Pericardium fibroblast (primary cell): ENCODE results near the gene GZMB. TPM values are rescaled to one million over a fixed set of nuclear protein-coding genes. Genes with fewer than 3 reads are reported as not detected.

ENCODE experiments used
- total RNA-seq: library from RNA; depleted of rRNA; stranded (reverse); fragments of >200 nt; gene quantifications from 2 replicates; pipeline ENCODE4 v1.2.3, GENCODE V29; 2015

Gene GZMB
- not detected in 2 replicates for total RNA-seq

DNA sequence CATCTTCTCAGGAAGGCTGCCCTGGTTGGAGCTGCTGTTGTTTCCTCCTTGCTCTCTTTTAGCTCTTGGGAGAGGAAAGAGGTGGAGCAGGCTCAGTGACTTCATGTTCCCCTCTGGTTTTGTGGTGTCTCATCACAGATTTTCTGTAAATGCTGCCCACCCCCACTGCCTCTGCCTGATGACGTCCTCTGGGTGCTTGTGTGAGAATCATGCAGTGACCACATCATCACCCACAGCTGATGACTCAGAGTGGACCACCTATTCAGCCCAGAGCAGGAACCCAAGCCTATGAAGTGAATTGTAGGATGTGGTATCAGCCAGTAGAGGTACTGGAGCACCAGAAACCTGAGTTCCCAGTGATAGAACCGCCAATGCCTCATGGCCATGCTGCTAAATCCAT is at the start of gene GZMB:
GZMB (minus strand) TSS at position 33 of the 400 bp plus-strand sequence; CDS start at position 3, 30 bp downstream.

GRCh38 chr14:24609655-24610344 is 24.2 kb downstream of the GZMB start, which contains the start of gene GZMH:
Gene GZMH, minus strand, starts transcription at chr14:24609685. Its CDS starts 72 bp downstream, at chr14:24609613.

Other genes starting within 250 kb of the GZMB start
- 24.0 and 31.4 TPM in 2 replicates for gene NYNRIN, start 235.2 kb downstream of the GZMB start, total RNA-seq
- 3.1 and 6.9 TPM in 2 replicates for gene CBLN3, start 204.5 kb downstream of the GZMB start, total RNA-seq
- gene KHNYN, start 204.2 kb downstream of the GZMB start, total RNA-seq, result 35.0 and 37.8 TPM in 2 replicates
- gene SDR39U1, start 191.4 kb downstream of the GZMB start, total RNA-seq, result 14.7 and 15.6 TPM in 2 replicates
- not detected in 2 replicates for gene CMA1, start 125.9 kb downstream of the GZMB start, total RNA-seq
- not detected in 2 replicates for gene CTSG, start 57.9 kb downstream of the GZMB start, total RNA-seq
- not detected in 2 replicates for gene GZMH, start 24.5 kb downstream of the GZMB start, total RNA-seq